Type B pancreatic cell (in vitro differentiated cells): Measurements from ENCODE around the gene STYXL1. TPM values are rescaled to one million over a fixed set of nuclear protein-coding genes. Genes with fewer than 3 reads are reported as not detected.

ENCODE experiments used
- DNase-seq: peaks from one replicate; pipeline ENCODE4 v3.0.0; 2021; ENCODE audit warnings: mixed read lengths; ENCODE audit not compliant: unreplicated experiment; ENCODE audit errors: extremely low spot score
- H3K27ac Mint-ChIP-seq: 2 replicates; pipeline ENCODE4 v1.8.0; 2021; ENCODE audit warnings: mild to moderate bottlenecking, mixed read lengths
- H3K27me3 Mint-ChIP-seq: 2 replicates; pipeline ENCODE4 v1.8.0; 2021; ENCODE audit warnings: mixed read lengths
- H3K36me3 Mint-ChIP-seq: 2 replicates; pipeline ENCODE4 v1.8.0; 2021; ENCODE audit warnings: mixed read lengths
- H3K4me1 Mint-ChIP-seq: one replicate; pipeline ENCODE4 v1.8.0; 2021; ENCODE audit warnings: mixed read lengths; ENCODE audit not compliant: unreplicated experiment
- H3K4me3 Mint-ChIP-seq: 2 replicates; pipeline ENCODE4 v1.8.0; 2021; ENCODE audit warnings: mild to moderate bottlenecking, mixed read lengths
- H3K9me3 Mint-ChIP-seq: 2 replicates; pipeline ENCODE4 v1.8.0; 2021; ENCODE audit warnings: mixed read lengths
- CTCF ChIP-seq: fragments of 200-600 bp; sonication (generic); conservative IDR thresholded peaks from 2 replicates; pipeline ENCODE4 v1.5.0; 2021; ENCODE audit warnings: antibody characterized with exemption, mild to moderate bottlenecking
- total RNA-seq: library from RNA; stranded (reverse); gene quantifications from 2 replicates; pipeline ENCODE4 v1.2.1, GENCODE V29; 2021; ENCODE audit warnings: low replicate concordance

STYXL1 gene
- total RNA-seq, 1 donor from 2014 or later: 45.9 TPM

- H3K27me3 Mint-ChIP-seq: no peaks in the 10 kb centered on the region
- H3K27ac Mint-ChIP-seq: no peak overlapping the region
- H3K9me3 Mint-ChIP-seq: no peaks in the 10 kb centered on the region
- TF ChIP-seq CTCF: no peak
- H3K4me1 Mint-ChIP-seq: peaks cover 37% of the 10 kb centered on the region
- DNase-seq: no peak
- H3K36me3 Mint-ChIP-seq: peaks cover 14% of the 10 kb centered on the region
- H3K4me3 Mint-ChIP-seq: no peak overlapping the region
Measured at GRCh38 chr7:75968012-75968411, 79.8 kb downstream of the STYXL1 start.

GRCh38 chr7:75967487-75967997 is 80.3 kb downstream of the STYXL1 start:
- no peak for DNase-seq
- H3K36me3 Mint-ChIP-seq: peaks cover 17% of the 10 kb centered on the region
- H3K4me3 Mint-ChIP-seq: no peak overlapping the region
- H3K4me1 Mint-ChIP-seq: peaks cover 42% of the 10 kb centered on the region
- H3K27ac Mint-ChIP-seq: no peak overlapping the region
- TF ChIP-seq CTCF: no peak
- no peaks in the 10 kb centered on the region for H3K9me3 Mint-ChIP-seq
- H3K27me3 Mint-ChIP-seq: no peaks in the 10 kb centered on the region

- Mint-ChIP-seq H3K4me1 (peaks cover 45% of the 10 kb centered on the region), H3K27ac (no peak overlapping the region), H3K27me3 (no peaks in the 10 kb centered on the region), H3K4me3 (no peak overlapping the region), H3K9me3 (no peaks in the 10 kb centered on the region), H3K36me3 (peaks cover 14% of the 10 kb centered on the region)
- no peak for DNase-seq
- no peak for TF ChIP-seq CTCF
Measured at GRCh38 chr7:75967055-75967454, 80.7 kb downstream of the STYXL1 start.

GRCh38 chr7:75966190-75966961 is 81.4 kb downstream of the STYXL1 start:
- Mint-ChIP-seq H3K9me3 (no peaks in the 10 kb centered on the region), H3K4me3 (no peak overlapping the region), H3K4me1 (peaks cover 47% of the 10 kb centered on the region), H3K36me3 (peaks cover 13% of the 10 kb centered on the region), H3K27ac (peak overlapping the region; percentile 18), H3K27me3 (no peaks in the 10 kb centered on the region)
- no peak for DNase-seq
- no peak for TF ChIP-seq CTCF

GRCh38 chr7:75965617-75966016 is 82.2 kb downstream of the STYXL1 start:
- TF ChIP-seq CTCF: no peak
- Mint-ChIP-seq H3K27ac (no peak overlapping the region), H3K4me3 (peak overlapping the region; percentile 16), H3K27me3 (no peaks in the 10 kb centered on the region), H3K36me3 (peaks cover 13% of the 10 kb centered on the region), H3K9me3 (no peaks in the 10 kb centered on the region), H3K4me1 (peaks cover 48% of the 10 kb centered on the region)
- no peak for DNase-seq
